Measurements from ENCODE around the gene SCRN1. TPM values are rescaled to one million over a fixed set of nuclear protein-coding genes. Genes with fewer than 3 reads are reported as not detected.

The SCRN1 gene
- total and polyA plus RNA-seq, 2 of the 13 experiments (the other 11 are each of a cell fraction or from before 2014, with no cell fraction given): 43.2 to 49.8 TPM

- no TSS peak for BruUV-seq (replicated peaks)
- Histone ChIP-seq H3K4me3 (replicated peaks in 1 of 3; ENCODE audit: insufficient read depth in 1 of 3, low read depth in 2 of 3, low read length in 3 of 3) (no peak overlapping the region), H3K4me2 (ENCODE audit: low read depth, low read length) (no peak overlapping the region), H3K79me2 (ENCODE audit: insufficient read depth, low read length) (peaks cover 2% of the 10 kb centered on the region), H3K36me3 (replicated peaks in 1 of 2; ENCODE audit: control insufficient read depth in 1 of 2, insufficient read depth in 2 of 2, low read length in 2 of 2) (peaks cover 28 to 65% of the 10 kb centered on the region in 2 experiments), H2AFZ (ENCODE audit: low read length) (no peak overlapping the region), H3K4me1 (ENCODE audit: insufficient read depth, low read length) (no peaks in the 10 kb centered on the region), H3K9me3 (ENCODE audit: low read length) (no peaks in the 10 kb centered on the region), H3K27me3 (ENCODE audit: control insufficient read depth in 1 of 2, insufficient read depth in 2 of 2, low read length in 2 of 2) (no peaks in the 10 kb centered on the region), H3K27ac (ENCODE audit: extremely low read length, insufficient read depth, low read length) (no peak overlapping the region), H3K9ac (ENCODE audit: insufficient read depth, low read depth, low read length) (no peak overlapping the region), H4K20me1 (ENCODE audit: insufficient read depth, low read length) (peaks cover 2% of the 10 kb centered on the region; the same call in 1 of the 2 replicates)
- ATAC-seq (no peak), DNase-seq (ENCODE audit: low spot score) (no peak), FAIRE-seq (no peak)
- CTCF ChIA-PET (ENCODE audit: low intra/inter-chr PET ratio, low total read pairs): no interaction called here
- TF ChIP-seq FOXA3 (CRISPR knock-in tag; IDR thresholded peaks at IDR 0.05) (no peak), ZNF142 (CRISPR knock-in tag; IDR thresholded peaks at IDR 0.05) (no peak), KLF12 (CRISPR knock-in tag; IDR thresholded peaks at IDR 0.05; ENCODE audit: borderline replicate concordance) (no peak), PHF8 (CRISPR knock-in tag; IDR thresholded peaks at IDR 0.05) (no peak), RARG (CRISPR knock-in tag; IDR thresholded peaks at IDR 0.05; ENCODE audit: low read depth) (no peak), ATF2 (CRISPR knock-in tag; IDR thresholded peaks at IDR 0.05) (no peak), PRDM4 (CRISPR knock-in tag; IDR thresholded peaks at IDR 0.05; ENCODE audit: borderline replicate concordance) (no peak), FOXC1 (CRISPR knock-in tag; IDR thresholded peaks at IDR 0.05; ENCODE audit: borderline replicate concordance) (no peak), ZNF557 (CRISPR knock-in tag; IDR thresholded peaks at IDR 0.05) (no peak), ZBTB25 (CRISPR knock-in tag; IDR thresholded peaks at IDR 0.05) (no peak), ZFY (CRISPR knock-in tag; IDR thresholded peaks at IDR 0.05) (no peak)
- 94% methylated on average over 8 of the region's 8 CpGs for WGBS (ENCODE audit: low lambda C conversion rate)
- in situ Hi-C loops (cut with HindIII; ENCODE audit: extremely low pct_ligation_motif_present, low pct_unique_long_range_greater_than_20kb): no loop called here
- POLR2A ChIA-PET: no interaction called here
- intact Hi-C loops (cut with micrococcal nuclease; ENCODE audit: unreplicated experiment): no loop called here
Observed at GRCh38 chr7:29955799-29956486, 33.7 kb downstream of the SCRN1 start.

Measured in HepG2 (cell line).